GM18499 (cell line): ENCODE measurements around the gene DNAH7.
A peak's percentile ranks its signal among the peaks of the same experiment; 100 is the strongest.
"Not testable (repeated sequence)": the region's sequence is repeated elsewhere in the genome, so short reads cannot be mapped to it uniquely, and the experiment has no call there.

Experiments
- ATAC-seq: cut with Tn5 transposase; IDR thresholded peaks from one replicate; pipeline ENCODE4 v1.9.1; 2021; ENCODE audit warnings: moderate number of reproducible peaks; ENCODE audit not compliant: insufficient read depth, unreplicated experiment

Gene DNAH7

DNA sequence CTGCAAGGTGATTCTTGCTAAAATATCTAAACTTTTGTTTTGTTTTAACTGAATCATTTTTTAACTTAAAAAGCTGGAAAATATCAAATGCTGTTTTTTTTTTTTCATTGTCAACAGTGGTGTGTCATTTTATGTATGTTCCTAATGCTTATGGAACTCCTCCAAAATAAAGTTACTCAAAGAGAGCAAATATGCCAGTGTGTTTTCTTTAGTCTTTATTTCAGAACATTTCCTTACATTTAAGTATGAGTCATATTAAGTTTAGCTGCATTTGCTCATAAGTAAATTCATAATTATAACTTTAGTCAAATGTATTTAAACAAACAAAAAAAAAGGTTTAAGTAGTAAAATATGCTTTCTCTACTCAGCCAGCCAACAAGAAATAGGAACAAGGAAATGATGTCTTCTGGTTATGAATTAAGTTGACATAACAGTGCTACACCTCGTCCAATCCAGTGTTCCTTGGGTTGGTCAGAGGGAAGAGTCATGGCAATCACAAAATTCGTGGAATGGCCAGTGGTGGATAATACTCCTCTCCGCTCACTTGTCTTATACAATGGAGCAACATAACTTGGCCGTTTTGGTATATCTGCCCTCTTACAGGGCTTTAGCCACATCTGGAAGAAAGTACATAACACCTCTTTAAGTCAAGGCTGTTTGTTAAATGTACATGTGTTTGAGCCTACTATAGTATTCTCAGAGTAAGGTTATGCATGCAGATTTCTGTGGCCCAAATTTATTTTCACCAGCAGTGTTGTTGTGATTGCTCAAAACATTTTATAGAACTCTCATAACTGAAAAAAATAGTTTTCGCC lies 330.9 kb downstream of the DNAH7 start:
- no peak for ATAC-seq

DNA sequence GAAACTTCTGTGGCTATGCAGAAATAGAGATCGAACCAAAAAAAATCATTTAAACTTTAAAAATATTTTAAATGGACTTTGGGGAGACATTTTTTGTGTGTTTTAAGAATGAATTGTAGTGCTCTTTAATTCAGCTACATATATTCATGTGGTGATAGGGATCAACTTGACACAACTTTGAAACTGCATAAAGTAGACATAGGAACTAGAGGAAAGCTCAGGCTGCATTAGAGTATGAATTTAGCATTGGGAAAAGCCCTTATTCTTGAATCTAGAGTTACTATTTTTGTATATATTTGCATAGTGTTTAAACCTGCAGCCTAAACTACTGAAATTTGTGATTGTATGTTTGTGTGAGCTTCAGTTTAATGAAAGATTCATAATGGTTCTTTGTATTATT lies 333.3 kb downstream of the DNAH7 start:
- ATAC-seq: no peak

DNA sequence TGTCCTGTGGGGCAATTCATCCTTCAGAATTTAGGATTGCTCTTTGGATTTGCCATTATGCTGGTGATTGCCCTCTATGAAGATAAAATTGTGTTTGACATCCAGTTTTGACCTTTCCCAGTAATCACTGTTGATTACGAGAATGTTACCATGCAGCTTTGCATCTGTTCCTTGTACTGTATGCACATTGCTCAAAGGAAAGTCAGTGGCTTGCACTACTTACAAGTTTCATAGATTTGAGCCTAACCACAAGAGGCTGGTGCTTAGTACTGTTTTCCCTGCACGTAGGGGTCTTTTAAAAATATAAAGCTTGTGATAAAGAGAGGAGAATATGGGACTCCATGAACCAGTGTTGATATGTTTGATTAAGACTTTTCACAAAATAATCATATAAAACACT lies 333.7 kb downstream of the DNAH7 start:
- no peak for ATAC-seq

DNA sequence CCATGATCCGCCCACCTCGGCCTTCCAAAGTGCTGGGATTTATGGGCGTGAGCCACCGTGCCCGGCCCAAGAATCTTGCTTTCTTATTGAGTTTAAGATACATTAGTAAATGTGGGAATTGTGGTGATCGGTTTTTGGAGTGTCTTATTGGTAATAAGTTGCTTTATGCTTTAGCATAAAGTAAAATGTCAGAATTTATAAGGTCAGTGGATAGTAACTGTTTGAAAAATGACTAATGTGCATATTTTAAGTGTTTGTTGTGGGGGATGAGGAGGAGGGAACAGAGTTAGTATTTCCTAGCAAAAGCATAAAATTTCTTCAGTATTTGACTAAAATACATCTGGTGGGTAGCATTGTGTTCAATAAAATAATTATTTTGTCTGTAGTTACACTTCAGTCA lies 334.2 kb downstream of the DNAH7 start:
- ATAC-seq: no peak

DNA sequence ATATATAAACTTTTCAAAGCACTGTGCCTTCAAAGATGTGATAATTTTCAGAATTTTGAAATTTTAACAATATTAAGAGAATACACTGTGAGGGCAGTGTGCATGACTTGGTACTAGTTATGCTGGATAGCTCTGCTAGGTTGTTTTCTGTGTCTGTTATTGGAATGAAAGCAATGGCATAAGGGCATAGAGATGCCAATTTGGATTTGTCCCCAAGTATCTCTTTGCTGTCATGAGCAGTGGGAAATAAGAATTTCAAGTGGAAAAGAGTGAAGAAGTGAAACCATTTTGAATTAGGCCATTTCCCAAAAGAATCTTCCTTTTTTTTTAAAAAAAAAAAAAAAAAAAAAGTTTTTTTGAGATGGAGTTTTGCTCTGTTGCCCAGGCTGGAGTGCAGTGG lies 334.8 kb downstream of the DNAH7 start:
- ATAC-seq: no peak

GRCh38 chr2:195732574-195732973 lies 336.1 kb downstream of the DNAH7 start:
- no peak for ATAC-seq

DNA sequence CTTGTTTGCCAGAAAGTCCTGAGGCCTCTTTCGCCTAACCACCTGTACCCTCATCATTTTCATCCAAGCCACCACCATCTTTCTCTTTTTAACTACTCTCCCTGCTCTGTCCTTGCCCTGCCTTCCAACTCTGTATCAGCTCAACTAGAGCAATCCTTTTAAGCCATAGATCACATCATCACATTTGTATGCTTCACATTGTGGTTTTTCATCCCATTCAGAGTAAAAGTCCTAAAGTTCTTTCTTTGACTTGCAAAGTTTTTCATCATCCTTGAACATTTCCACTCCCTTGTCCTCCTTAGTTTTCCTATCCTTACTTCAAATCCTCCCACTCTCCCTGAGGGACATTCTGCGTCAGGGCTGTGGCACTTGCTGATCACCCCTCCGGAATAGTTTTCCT lies 337.7 kb downstream of the DNAH7 start:
- no peak for ATAC-seq

DNA sequence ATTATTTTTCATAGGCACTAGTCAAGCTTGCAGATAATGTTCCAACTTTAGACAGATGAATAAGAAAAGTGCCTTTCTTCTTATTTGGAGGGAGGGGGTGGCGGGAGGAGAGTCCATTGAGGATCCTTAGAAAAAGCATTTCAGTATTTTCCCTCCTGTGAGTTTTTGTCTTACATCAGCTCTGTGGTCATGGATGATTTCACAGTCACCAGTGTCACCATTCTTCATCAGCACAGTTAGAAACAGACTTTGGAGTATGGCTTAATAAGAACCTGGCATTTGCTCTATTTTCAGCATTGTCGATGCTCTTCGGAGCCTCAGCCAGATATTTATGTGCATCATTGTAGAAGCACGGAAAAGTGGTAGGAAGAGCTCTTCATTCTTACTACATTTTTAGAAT lies 341.5 kb downstream of the DNAH7 start:
- no peak for ATAC-seq

- no peak for ATAC-seq
Measured at GRCh38 chr2:195722075-195722474, 346.6 kb downstream of the DNAH7 start.

GRCh38 chr2:195721042-195721441 lies 347.6 kb downstream of the DNAH7 start:
- ATAC-seq: no peak

- no peak for ATAC-seq
Measured at GRCh38 chr2:195716466-195716865, 352.2 kb downstream of the DNAH7 start.

DNA sequence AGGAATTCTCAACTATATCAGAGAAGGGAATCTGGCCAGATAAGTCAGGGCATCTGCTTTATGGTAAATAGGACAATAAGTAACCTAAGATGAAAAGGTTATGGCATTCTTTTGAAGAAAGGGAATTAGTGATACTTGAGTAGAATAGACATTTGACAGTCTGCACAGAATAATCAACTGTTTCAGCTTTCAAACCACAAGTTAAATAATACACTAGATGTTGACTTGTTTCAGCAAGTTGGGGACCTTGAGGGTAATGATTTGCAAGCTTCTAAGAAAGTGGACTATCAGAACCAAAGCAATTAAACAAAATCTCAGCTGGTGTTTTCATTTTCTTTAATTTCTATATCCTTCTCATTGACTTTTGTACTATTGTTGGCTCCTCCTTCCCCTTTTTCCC lies 357.2 kb downstream of the DNAH7 start:
- no peak for ATAC-seq

DNA sequence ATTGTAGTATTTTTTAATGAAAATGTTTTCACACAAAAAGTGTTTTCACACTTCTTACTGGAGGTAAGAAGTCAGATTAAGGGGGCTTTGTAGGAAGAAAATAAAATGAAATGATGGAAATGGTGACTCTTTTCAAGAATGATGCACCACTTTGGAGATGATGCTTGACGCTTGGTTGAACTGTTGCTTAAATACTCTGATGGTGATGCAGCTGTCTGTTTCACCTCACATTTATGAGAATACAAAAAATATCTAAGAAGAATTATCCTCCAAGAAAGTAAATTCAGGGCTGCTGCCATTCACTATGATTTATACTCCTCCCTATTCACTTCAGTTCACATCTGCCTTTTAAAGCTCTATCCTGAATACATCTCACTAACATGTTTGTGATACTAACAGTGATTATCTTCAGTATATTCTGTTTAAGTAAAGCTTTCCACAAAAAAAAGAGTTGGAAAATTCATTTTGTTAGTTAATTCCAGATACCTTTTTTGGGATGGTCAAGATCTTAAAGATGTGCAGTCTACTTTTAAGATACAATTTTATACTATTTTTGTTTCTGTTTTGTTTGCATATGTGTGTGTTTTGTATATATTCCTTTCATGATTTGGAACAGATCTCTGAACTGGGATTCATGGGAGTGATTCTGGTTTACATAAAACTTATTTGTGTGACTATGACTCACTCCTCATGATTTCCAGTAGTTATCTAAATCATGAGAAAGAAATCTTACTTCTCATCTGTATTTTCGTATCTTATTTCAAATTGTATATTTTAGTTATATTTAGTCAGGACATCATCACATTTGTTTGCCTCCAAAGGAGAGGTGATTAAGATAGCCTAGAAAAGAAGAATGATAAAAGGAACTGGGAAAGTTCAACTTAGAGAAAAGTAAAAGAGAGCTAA lies 358.5 kb downstream of the DNAH7 start:
- no peak for ATAC-seq

- no peak for ATAC-seq
Measured at GRCh38 chr2:195706161-195706900, 362.3 kb downstream of the DNAH7 start.

GRCh38 chr2:195700480-195700879 lies 368.2 kb downstream of the DNAH7 start:
- no peak for ATAC-seq

GRCh38 chr2:195697681-195698220 lies 370.9 kb downstream of the DNAH7 start:
- peak; percentile 51 for ATAC-seq

GRCh38 chr2:195696012-195696411 lies 372.6 kb downstream of the DNAH7 start:
- no peak for ATAC-seq

DNA sequence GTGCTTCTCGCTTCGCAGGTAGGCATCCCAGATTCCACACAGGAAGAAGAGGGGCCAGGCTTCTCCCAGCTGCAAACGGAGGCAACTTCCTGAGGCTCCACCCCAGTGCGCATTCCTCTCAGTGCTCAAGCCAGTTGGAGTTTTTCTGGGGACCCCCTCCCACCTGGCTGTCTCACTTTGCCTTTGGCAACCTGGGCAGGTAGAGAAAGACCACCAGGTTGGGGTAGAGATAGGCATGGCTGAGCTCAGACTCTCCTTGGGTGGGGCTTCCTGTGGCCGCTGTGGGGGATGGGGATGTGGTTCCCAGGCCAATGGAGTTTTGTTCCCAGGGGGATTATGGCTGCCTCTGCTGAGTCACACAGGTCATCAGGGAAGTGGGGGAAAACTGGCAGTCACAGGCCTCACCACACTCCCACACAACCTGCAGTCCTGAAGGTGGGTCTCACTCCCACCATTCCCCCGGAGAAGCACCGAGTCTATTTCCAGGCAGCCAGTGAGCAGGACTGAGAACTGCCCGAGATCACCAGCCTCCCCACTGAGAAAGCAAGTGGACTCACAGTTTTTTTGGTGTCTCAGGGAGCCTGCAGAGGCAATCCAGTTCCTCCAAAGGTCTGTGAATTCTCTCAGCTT lies 373.5 kb downstream of the DNAH7 start:
- ATAC-seq: no peak

GRCh38 chr2:195694553-195694952 lies 374.1 kb downstream of the DNAH7 start:
- ATAC-seq: no peak

GRCh38 chr2:195692531-195692930 lies 376.1 kb downstream of the DNAH7 start:
- ATAC-seq: not testable (repeated sequence)
